Kidney (tissue), 14 donors: ENCODE data around the gene TNFSF8. TPM values are rescaled to one million over a fixed set of nuclear protein-coding genes. Genes with fewer than 3 reads are reported as not detected.

Experiments used
- DNase-seq, 5 donors: peaks; one replicate each; pipeline ENCODE4 v3.0.0-alpha.2; 2013 to 2020
- FAIRE-seq: peaks from 2 replicates; lab custom pipeline; 2012; peaks lifted over from hg19 to GRCh38; lab: Jason Lieb, UNC
- H3K27ac ChIP-seq, 2 donors: one replicate each; pipeline ENCODE4 v1.7.0; 2013; ENCODE audit warnings: low read depth in 2 of 2, low read length in 2 of 2, inconsistent platforms in 1 of 2
- H3K27me3 ChIP-seq: one replicate; pipeline ENCODE4 v1.7.1; 2013; ENCODE audit warnings: low read length, inconsistent platforms; ENCODE audit not compliant: control insufficient read depth, insufficient read depth
- H3K36me3 ChIP-seq, 3 donors: one replicate each; pipeline versions ENCODE4 v1.7.0 to v1.7.1; 2013; ENCODE audit warnings: low read length in 3 of 3, control low read depth in 1 of 3, inconsistent platforms in 1 of 3; ENCODE audit not compliant: insufficient read depth in 3 of 3, control insufficient read depth in 2 of 3
- H3K4me1 ChIP-seq, 3 donors: one replicate each; pipeline versions ENCODE4 v1.7.0 to v1.7.1; 2013; ENCODE audit warnings: low read length in 3 of 3, inconsistent platforms in 1 of 3, low read depth in 1 of 3; ENCODE audit not compliant: control insufficient read depth in 2 of 3, insufficient read depth in 2 of 3
- H3K4me3 ChIP-seq, 3 donors: one replicate each; pipeline versions ENCODE4 v1.7.0 to v1.8.1; 2013; ENCODE audit warnings: low read length in 3 of 3, control low read depth in 1 of 3, inconsistent platforms in 1 of 3
- H3K9ac ChIP-seq, 3 donors: one replicate each; pipeline versions ENCODE4 v1.7.0 to v1.7.1; 2013; ENCODE audit warnings: low read length in 3 of 3, control low read depth in 1 of 3, inconsistent platforms in 1 of 3
- H3K9me3 ChIP-seq, 3 donors: one replicate each; pipeline versions ENCODE4 v1.7.0 to v1.7.1; 2013; ENCODE audit warnings: low read length in 3 of 3, control low read depth in 1 of 3, inconsistent platforms in 1 of 3; ENCODE audit not compliant: control insufficient read depth in 2 of 3, insufficient read depth in 1 of 3
- intact Hi-C: fragments of 100-400 bp; cut with DNase I; formaldehyde crosslinking; loops from one replicate; pipeline ENCODE4 v1.11.1; 2022
- polyA plus RNA-seq: library from polyadenylated mRNA; stranded (reverse); fragments of 350-450 nt; fragmentation: Illumina TruSeq; extraction: RNeasy Lipid Tissue Mini Kit (QIAGEN cat#74804); gene quantifications from one replicate; pipeline ENCODE4 v1.2.3, GENCODE V29; 2014; ENCODE audit warnings: low read depth, low replicate concordance; ENCODE audit not compliant: insufficient read depth
- total RNA-seq: library from RNA; stranded (reverse); fragmentation: NEBNext Ultra II Directional; extraction: Animal tissue kit (Norgen Biotek cat#: 25700); gene quantifications from one replicate; pipeline ENCODE4 v1.2.1, GENCODE V29; 2021
- TF ChIP-seq, protein P1 (sequence below): IDR thresholded peaks from 3 replicates; pipeline ENCODE4 v1.5.1; 2012; ENCODE audit warnings: mild to moderate bottlenecking, moderate library complexity, borderline replicate concordance; ENCODE audit not compliant: insufficient read depth; ENCODE audit errors: extremely low read depth
- donor health status: control.
- donor health status: control.
- donor health status: control.
- donor health status: control.
- donor health status: control.
- donor health status: DM: yes; HTN: yes; CAD: no.
- donor health status: Normal renal cell carcinoma (clear cell type).

Gene TNFSF8
- total and polyA plus RNA-seq, 2 donors from 2014 or later, result 0.43 to 5.0 TPM

DNA sequence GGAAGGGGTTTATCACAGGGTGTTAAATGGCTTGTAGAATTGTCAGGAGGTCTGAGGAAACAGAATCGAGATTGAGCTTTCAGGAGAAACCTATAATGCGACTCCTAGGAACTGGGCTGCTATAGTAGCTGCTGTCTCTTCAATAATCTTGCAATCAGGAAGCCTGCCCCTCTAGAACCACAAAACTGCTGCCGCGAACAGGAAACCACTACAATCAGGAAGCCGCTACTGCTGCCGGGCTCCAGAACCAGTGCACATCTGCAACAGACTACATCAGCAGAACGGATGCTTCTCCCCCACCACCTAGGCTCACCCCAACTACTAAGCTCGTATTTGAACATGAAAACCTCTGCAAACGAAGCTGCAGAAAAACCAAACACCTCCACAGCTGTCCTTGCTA, 31.6 kb downstream of the TNFSF8 start:
- intact Hi-C loops, result no loop called here
- H3K4me1 ChIP-seq, result peaks cover 0 to 10% (median 8%) of the 10 kb centered on the region in 3 donors
- H3K36me3 ChIP-seq, result no peaks in the 10 kb centered on the region
- H3K4me3 ChIP-seq, result no peak overlapping the region
- H3K27ac ChIP-seq, result no peak overlapping the region
- H3K9me3 ChIP-seq, result no peaks in the 10 kb centered on the region
- TF ChIP-seq, protein P1, sequence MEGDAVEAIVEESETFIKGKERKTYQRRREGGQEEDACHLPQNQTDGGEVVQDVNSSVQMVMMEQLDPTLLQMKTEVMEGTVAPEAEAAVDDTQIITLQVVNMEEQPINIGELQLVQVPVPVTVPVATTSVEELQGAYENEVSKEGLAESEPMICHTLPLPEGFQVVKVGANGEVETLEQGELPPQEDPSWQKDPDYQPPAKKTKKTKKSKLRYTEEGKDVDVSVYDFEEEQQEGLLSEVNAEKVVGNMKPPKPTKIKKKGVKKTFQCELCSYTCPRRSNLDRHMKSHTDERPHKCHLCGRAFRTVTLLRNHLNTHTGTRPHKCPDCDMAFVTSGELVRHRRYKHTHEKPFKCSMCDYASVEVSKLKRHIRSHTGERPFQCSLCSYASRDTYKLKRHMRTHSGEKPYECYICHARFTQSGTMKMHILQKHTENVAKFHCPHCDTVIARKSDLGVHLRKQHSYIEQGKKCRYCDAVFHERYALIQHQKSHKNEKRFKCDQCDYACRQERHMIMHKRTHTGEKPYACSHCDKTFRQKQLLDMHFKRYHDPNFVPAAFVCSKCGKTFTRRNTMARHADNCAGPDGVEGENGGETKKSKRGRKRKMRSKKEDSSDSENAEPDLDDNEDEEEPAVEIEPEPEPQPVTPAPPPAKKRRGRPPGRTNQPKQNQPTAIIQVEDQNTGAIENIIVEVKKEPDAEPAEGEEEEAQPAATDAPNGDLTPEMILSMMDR, result no peak
- no peaks in the 10 kb centered on the region for H3K27me3 ChIP-seq
- FAIRE-seq (no peak), DNase-seq (peak in 1 of 5 donors; percentile 76)
- H3K9ac ChIP-seq, result no peak overlapping the region

- Histone ChIP-seq H3K9ac (no peak overlapping the region), H3K9me3 (no peaks in the 10 kb centered on the region), H3K4me1 (peaks cover 0 to 8% (median 5%) of the 10 kb centered on the region in 3 donors), H3K36me3 (no peaks in the 10 kb centered on the region), H3K27me3 (no peaks in the 10 kb centered on the region), H3K27ac (no peak overlapping the region), H3K4me3 (no peak overlapping the region)
- TF ChIP-seq, protein P1, result no peak
- intact Hi-C loops, result no loop called here
- DNase-seq, result no peak
- no peak for FAIRE-seq
These were observed 33.2 kb downstream of the TNFSF8 start for GRCh38 chr9:114897196-114897595.

DNA sequence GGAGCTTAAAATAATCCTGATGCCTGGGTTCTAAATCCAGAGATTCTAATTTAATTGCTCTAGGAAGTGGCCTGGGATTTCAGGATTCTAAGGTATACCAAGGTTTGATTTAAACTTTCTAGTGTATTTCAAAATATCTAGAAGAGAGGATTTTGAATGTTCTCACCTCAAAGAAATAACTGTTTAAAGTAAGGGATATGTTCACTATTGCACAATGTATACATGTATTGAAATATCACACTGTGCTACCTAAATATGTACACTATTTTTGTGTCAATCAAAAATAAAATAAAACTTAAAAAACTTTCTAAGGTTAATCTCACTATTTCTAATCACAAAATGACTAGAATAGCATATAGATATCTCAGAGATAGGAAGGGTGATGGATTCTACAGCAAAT, 34.0 kb downstream of the TNFSF8 start:
- H3K27me3 ChIP-seq, result no peaks in the 10 kb centered on the region
- DNase-seq (no peak), FAIRE-seq (no peak)
- H3K9ac ChIP-seq, result no peak overlapping the region
- H3K36me3 ChIP-seq, result no peaks in the 10 kb centered on the region
- TF ChIP-seq, protein P1, result no peak
- intact Hi-C loops, result no loop called here
- no peak overlapping the region for H3K4me3 ChIP-seq
- no peaks in the 10 kb centered on the region for H3K9me3 ChIP-seq
- no peak overlapping the region for H3K27ac ChIP-seq
- peaks cover 0 to 8% (median 3%) of the 10 kb centered on the region in 3 donors for H3K4me1 ChIP-seq

- Histone ChIP-seq H3K27me3 (no peaks in the 10 kb centered on the region), H3K36me3 (no peaks in the 10 kb centered on the region), H3K27ac (no peak overlapping the region), H3K9me3 (no peaks in the 10 kb centered on the region), H3K4me1 (peaks cover 0 to 8% (median 3%) of the 10 kb centered on the region in 3 donors), H3K4me3 (no peak overlapping the region), H3K9ac (no peak overlapping the region)
- intact Hi-C loops, result no loop called here
- DNase-seq, result no peak
- TF ChIP-seq, protein P1, result no peak
- no peak for FAIRE-seq
These were observed 34.8 kb downstream of the TNFSF8 start for GRCh38 chr9:114895521-114895991.
